GM23338 (cell line): ENCODE measurements around the gene HTR6. TPM values are rescaled to one million over a fixed set of nuclear protein-coding genes. Genes with fewer than 3 reads are reported as not detected.

Experiments
- ATAC-seq: fragments of 200-7000 bp; cut with Tn5 transposase; 3 replicates; pipeline ENCODE4 v1.9.1; 2020
- DNase-seq: peaks from one replicate; pipeline ENCODE4 v3.0.0-alpha.2; 2015; ENCODE audit warnings: low spot score
- H2AFZ ChIP-seq: fragments of 200-600 bp; sonication (generic); 2 replicates; pipeline ENCODE4 v1.8.0; 2016; ENCODE audit warnings: antibody characterized with exemption, mild to moderate bottlenecking, moderate library complexity
- H3F3A ChIP-seq: fragments of 200-600 bp; sonication (generic); replicated peaks from 2 replicates; pipeline ENCODE4 v1.8.0; 2017; ENCODE audit warnings: antibody characterized with exemption, mixed run types, low read depth
- H3K27ac ChIP-seq: fragments of 200-600 bp; sonication (generic); 2 replicates; pipeline ENCODE4 v1.6.1; 2016; ENCODE audit warnings: low read depth
- H3K27me3 ChIP-seq: fragments of 200-600 bp; sonication (generic); 2 replicates; pipeline ENCODE4 v1.8.0; 2016; ENCODE audit warnings: mild to moderate bottlenecking, mixed run types, moderate library complexity; ENCODE audit not compliant: insufficient read depth
- H3K36me3 ChIP-seq: fragments of 200-600 bp; sonication (generic); 2 replicates; pipeline ENCODE4 v1.8.0; 2016; ENCODE audit warnings: mild to moderate bottlenecking; ENCODE audit not compliant: insufficient read depth
- H3K4me1 ChIP-seq: fragments of 200-600 bp; sonication (generic); 2 replicates; pipeline ENCODE4 v1.8.0; 2016; ENCODE audit warnings: mild to moderate bottlenecking, moderate library complexity; ENCODE audit not compliant: insufficient read depth
- H3K4me2 ChIP-seq: fragments of 200-600 bp; sonication (generic); 2 replicates; pipeline ENCODE4 v1.7.1; 2017; ENCODE audit warnings: mixed run types
- H3K4me3 ChIP-seq: fragments of 200-600 bp; sonication (generic); 2 replicates; pipeline ENCODE4 v1.6.1; 2016; ENCODE audit warnings: mixed run types
- H3K79me2 ChIP-seq: fragments of 200-600 bp; sonication (generic); replicated peaks from 2 replicates; pipeline ENCODE4 v1.8.0; 2017; ENCODE audit warnings: mild to moderate bottlenecking; ENCODE audit not compliant: insufficient read depth
- H3K9me2 ChIP-seq: fragments of 200-600 bp; sonication (generic); 2 replicates; pipeline ENCODE4 v1.8.0; 2017; ENCODE audit not compliant: insufficient read depth
- H4K20me1 ChIP-seq: fragments of 200-600 bp; sonication (generic); replicated peaks from 2 replicates; pipeline ENCODE4 v1.8.0; 2017; ENCODE audit warnings: mild to moderate bottlenecking; ENCODE audit not compliant: insufficient read depth
- H3K27ac Mint-ChIP-seq: 2 replicates; pipeline ENCODE4 v1.8.0; 2020; ENCODE audit warnings: inconsistent platforms, mild to moderate bottlenecking, moderate library complexity, mixed read lengths
- H3K27me3 Mint-ChIP-seq: 3 replicates; pipeline ENCODE4 v1.8.0; 2022; ENCODE audit warnings: low read depth, mild to moderate bottlenecking, moderate library complexity, mixed read lengths, inconsistent platforms; ENCODE audit not compliant: insufficient read depth, poor library complexity
- H3K36me3 Mint-ChIP-seq: 3 replicates; pipeline ENCODE4 v1.8.0; 2021; ENCODE audit warnings: low read depth, mild to moderate bottlenecking, inconsistent platforms, moderate library complexity, mixed read lengths
- H3K4me1 Mint-ChIP-seq: 3 replicates; pipeline ENCODE4 v1.8.0; 2020; ENCODE audit warnings: mild to moderate bottlenecking, inconsistent platforms, mixed read lengths
- H3K4me3 Mint-ChIP-seq: 3 replicates; pipeline ENCODE4 v1.8.0; 2021; ENCODE audit warnings: moderate library complexity, mild to moderate bottlenecking, inconsistent platforms, mixed read lengths
- H3K9me3 Mint-ChIP-seq: 3 replicates; pipeline ENCODE4 v1.8.0; 2020; ENCODE audit warnings: moderate library complexity, mild to moderate bottlenecking, inconsistent platforms, mixed read lengths
- CREB1 ChIP-seq: fragments of 250-450 bp; sonication (Bioruptor Pico); IDR thresholded peaks from 2 replicates; pipeline ENCODE4 v1.5.0; 2020; ENCODE audit warnings: low read depth, mild to moderate bottlenecking, moderate library complexity
- CTCF ChIP-seq, 2 experiments: fragments of 200-600 bp in 1 of 2; sonication (generic) in 1 of 2; conservative IDR thresholded peaks; 2 replicates each; pipeline versions ENCODE4 v1.5.1 to v1.6.1; 2016 to 2017; ENCODE audit warnings: antibody characterized with exemption in 2 of 2, low read depth in 2 of 2, mild to moderate bottlenecking in 2 of 2, moderate library complexity in 1 of 2
- ETS1 ChIP-seq: IDR thresholded peaks from 2 replicates; pipeline ENCODE4 v1.6.1; 2016; ENCODE audit warnings: antibody characterized with exemption
- EZH2 ChIP-seq: fragments of 200-600 bp; sonication (generic); IDR thresholded peaks from one replicate; pipeline ENCODE4 v1.8.0; 2017; ENCODE audit warnings: antibody characterized with exemption, mild to moderate bottlenecking, low read depth; ENCODE audit not compliant: unreplicated experiment
- EZH2phosphoT487 ChIP-seq: fragments of 200-600 bp; sonication (generic); IDR thresholded peaks from one replicate; pipeline ENCODE4 v1.8.1; 2018; ENCODE audit warnings: antibody characterized with exemption; ENCODE audit not compliant: unreplicated experiment
- JUNB ChIP-seq: IDR thresholded peaks from one replicate; pipeline ENCODE4 v1.6.1; 2016; ENCODE audit warnings: antibody characterized with exemption; ENCODE audit not compliant: unreplicated experiment
- NANOG ChIP-seq: IDR thresholded peaks from 2 replicates; pipeline ENCODE4 v1.6.1; 2016; ENCODE audit warnings: antibody characterized with exemption, borderline replicate concordance
- POLR2AphosphoS5 ChIP-seq: IDR thresholded peaks from 2 replicates; pipeline ENCODE4 v1.6.1; 2016; ENCODE audit warnings: antibody characterized with exemption, low read depth
- REST ChIP-seq: IDR thresholded peaks from one replicate; pipeline ENCODE4 v1.6.1; 2018; ENCODE audit warnings: antibody characterized with exemption; ENCODE audit not compliant: unreplicated experiment
- STAT1 ChIP-seq: IDR thresholded peaks from one replicate; pipeline ENCODE4 v1.6.1; 2016; ENCODE audit warnings: antibody characterized with exemption; ENCODE audit not compliant: unreplicated experiment
- ZNF114 ChIP-seq: fragments of 250-450 bp; sonication (Bioruptor Pico); IDR thresholded peaks from 2 replicates; pipeline ENCODE4 v1.5.0; 2020; ENCODE audit warnings: mild to moderate bottlenecking, moderate library complexity
- ZNF331 ChIP-seq: fragments of 250-450 bp; sonication (Bioruptor Pico); IDR thresholded peaks from 2 replicates; pipeline ENCODE4 v1.5.0; 2020; ENCODE audit warnings: low read depth, mild to moderate bottlenecking, moderate library complexity
- ZNF462 ChIP-seq: fragments of 250-450 bp; sonication (Bioruptor Pico); IDR thresholded peaks from 2 replicates; pipeline ENCODE4 v1.5.0; 2020; ENCODE audit warnings: mild to moderate bottlenecking, moderate library complexity
- polyA plus RNA-seq: library from polyadenylated mRNA; unstranded; fragments of >200 nt; fragmentation: Nextera tagmentation; extraction: Ambion mirVana; gene quantifications from 2 replicates; pipeline ENCODE4 v1.2.1, GENCODE V29; 2016
- total RNA-seq: library from RNA; depleted of rRNA; stranded (reverse); fragments of >200 nt; shearing (Covaris generic); gene quantifications from 2 replicates; pipeline ENCODE4 v1.2.3, GENCODE V29; 2014

HTR6 gene
- total and polyA plus RNA-seq, 2 experiments from 2014 or later = 0.26 to 0.66 TPM

- H3K36me3 Mint-ChIP-seq = peaks cover 24% of the 10 kb centered on the region
- H3K27me3 Mint-ChIP-seq = peaks cover 11% of the 10 kb centered on the region
- H4K20me1 ChIP-seq = no peaks in the 10 kb centered on the region
- H3K4me2 ChIP-seq = no peak overlapping the region
- H3K9me3 Mint-ChIP-seq = peaks cover 16% of the 10 kb centered on the region
- H3K4me3 Mint-ChIP-seq = no peak overlapping the region
- ATAC-seq (no peak), DNase-seq (no peak)
- no peak overlapping the region for H3K27ac Mint-ChIP-seq
- no peak overlapping the region for H2AFZ ChIP-seq
- H3K9me2 ChIP-seq = no peaks in the 10 kb centered on the region
- H3F3A ChIP-seq = no peaks in the 10 kb centered on the region
- H3K4me3 ChIP-seq = no peak overlapping the region
- H3K27ac ChIP-seq = no peak overlapping the region
- no peaks in the 10 kb centered on the region for H3K27me3 ChIP-seq
- H3K4me1 ChIP-seq = peaks cover 11% of the 10 kb centered on the region
- TF ChIP-seq CREB1 (CRISPR knock-in tag) = no peak
- no peak for TF ChIP-seq NANOG
- TF ChIP-seq EZH2phosphoT487 = no peak
- TF ChIP-seq ZNF462 (CRISPR knock-in tag) = no peak
- no peak for TF ChIP-seq ZNF114
- no peak for TF ChIP-seq JUNB
- TF ChIP-seq EZH2 = no peak
- TF ChIP-seq CTCF (conservative IDR thresholded peaks at IDR 0.05; ENCODE audit: low read depth in 2 of 2) = no peak
- TF ChIP-seq ETS1 = no peak
- no peak for TF ChIP-seq POLR2AphosphoS5
- TF ChIP-seq REST = no peak
- TF ChIP-seq STAT1 = no peak
- TF ChIP-seq ZNF331 (CRISPR knock-in tag) = no peak
- no peaks in the 10 kb centered on the region for H3K79me2 ChIP-seq
- no peaks in the 10 kb centered on the region for H3K36me3 ChIP-seq
- peaks cover 10% of the 10 kb centered on the region for H3K4me1 Mint-ChIP-seq
Measured at GRCh38 chr1:19687414-19687813, 22.7 kb downstream of the HTR6 start.
